ENCODE measurements around the gene DOCK3.
"Not testable (repeated sequence)": the region's sequence is repeated elsewhere in the genome, so short reads cannot be mapped to it uniquely, and the experiment has no call there.

The DOCK3 gene

GRCh38 chr3:51131607-51132006 lies 456.9 kb downstream of the DOCK3 start:
- not testable (repeated sequence) for DNase-seq

GRCh38 chr3:51137715-51138114 lies 463.0 kb downstream of the DOCK3 start:
- DNase-seq, result no peak

- no peak for DNase-seq
These were observed 464.9 kb downstream of the DOCK3 start for GRCh38 chr3:51139616-51140015.

GRCh38 chr3:51141573-51141972 lies 466.8 kb downstream of the DOCK3 start:
- no peak for DNase-seq

GRCh38 chr3:51145811-51146585 lies 471.3 kb downstream of the DOCK3 start:
- DNase-seq, result no peak

- no peak for DNase-seq
These were observed 472.1 kb downstream of the DOCK3 start for GRCh38 chr3:51146781-51147180.

- no peak for DNase-seq
These were observed 481.4 kb downstream of the DOCK3 start for GRCh38 chr3:51156147-51156546.

GRCh38 chr3:51163051-51163450 lies 488.3 kb downstream of the DOCK3 start:
- no peak for DNase-seq

GRCh38 chr3:51173518-51174271 lies 499.0 kb downstream of the DOCK3 start:
- no peak for DNase-seq

GRCh38 chr3:51176923-51177322 lies 502.2 kb downstream of the DOCK3 start:
- DNase-seq, result no peak

GRCh38 chr3:51186446-51186845 lies 511.7 kb downstream of the DOCK3 start:
- DNase-seq, result not testable (repeated sequence)

- no peak for DNase-seq
These were observed 515.5 kb downstream of the DOCK3 start for GRCh38 chr3:51190199-51190598.

- no peak for DNase-seq
These were observed 516.1 kb downstream of the DOCK3 start for GRCh38 chr3:51190827-51191226.

- DNase-seq, result no peak
These were observed 517.0 kb downstream of the DOCK3 start for GRCh38 chr3:51191768-51192167.

- DNase-seq, result no peak
These were observed 523.8 kb downstream of the DOCK3 start for GRCh38 chr3:51198477-51198876.

- DNase-seq, result not testable (repeated sequence)
These were observed 524.6 kb downstream of the DOCK3 start for GRCh38 chr3:51199296-51199695.

GRCh38 chr3:51216291-51216690 lies 541.6 kb downstream of the DOCK3 start:
- no peak for DNase-seq

GRCh38 chr3:51221959-51222358 lies 547.2 kb downstream of the DOCK3 start:
- no peak for DNase-seq

- no peak for DNase-seq
These were observed 549.6 kb downstream of the DOCK3 start for GRCh38 chr3:51224283-51224682.

- DNase-seq, result no peak
These were observed 550.1 kb downstream of the DOCK3 start for GRCh38 chr3:51224843-51225242.

GRCh38 chr3:51242939-51243338 lies 568.2 kb downstream of the DOCK3 start:
- DNase-seq, result no peak

- DNase-seq, result no peak
These were observed 569.2 kb downstream of the DOCK3 start for GRCh38 chr3:51243924-51244323.

- DNase-seq, result no peak
These were observed 571.1 kb downstream of the DOCK3 start for GRCh38 chr3:51245867-51246266.

GRCh38 chr3:51257870-51258269 lies 583.1 kb downstream of the DOCK3 start:
- peak; percentile 31 for DNase-seq
